Stomach (tissue), 19 donors: ENCODE measurements around the gene NCAPG. TPM values are rescaled to one million over a fixed set of nuclear protein-coding genes. Genes with fewer than 3 reads are reported as not detected.

Experiments used
- DNase-seq, 2 donors: peaks; one replicate each; pipeline versions ENCODE4 v3.0.0 to v3.0.0-alpha.2; 2013 to 2019
- H3K27ac ChIP-seq, 5 donors: fragments of 200-600 bp in 4 of 5; sonication (generic) in 4 of 5; one replicate each; pipeline ENCODE4 v1.5.1; 2013 to 2019; ENCODE audit warnings: mild to moderate bottlenecking in 1 of 5, moderate library complexity in 1 of 5
- H3K27me3 ChIP-seq, 3 donors: fragments of 200-600 bp; sonication (generic); one replicate each; pipeline ENCODE4 v1.5.1; 2017 to 2019; ENCODE audit warnings: mixed run types in 1 of 3
- H3K36me3 ChIP-seq, 4 donors: fragments of 200-600 bp; sonication (generic); 1 replicate in 3 of 4; 2 replicates in 1 of 4; pipeline ENCODE4 v1.5.1; 2016 to 2019
- H3K4me1 ChIP-seq, 4 donors: fragments of 200-600 bp; sonication (generic); one replicate each; pipeline ENCODE4 v1.5.1; 2016 to 2019
- H3K4me3 ChIP-seq, 4 donors: fragments of 200-600 bp; sonication (generic) in 3 of 4; one replicate each; pipeline ENCODE4 v1.5.1; 2016 to 2019; ENCODE audit warnings: mild to moderate bottlenecking in 1 of 4
- H3K9me3 ChIP-seq, 4 donors: fragments of 200-600 bp; sonication (generic); one replicate each; pipeline ENCODE4 v1.5.1; 2016 to 2019
- EP300 ChIP-seq: sonication (generic); formaldehyde crosslinking; IDR thresholded peaks from one replicate; pipeline ENCODE4 v1.6.1; 2017; ENCODE audit warnings: antibody characterized with exemption
- POLR2A ChIP-seq, 4 donors: fragments of 450-650 bp; IDR thresholded peaks; one replicate each; pipeline ENCODE4 v1.6.1; 2016; ENCODE audit warnings: antibody characterized with exemption in 4 of 4, control low read depth in 2 of 4, mild to moderate bottlenecking in 1 of 4, moderate library complexity in 1 of 4
- POLR2AphosphoS5 ChIP-seq, 3 donors: sonication (generic); formaldehyde crosslinking; IDR thresholded peaks; one replicate each; pipeline ENCODE4 v1.6.1; 2016; ENCODE audit warnings: antibody characterized with exemption in 3 of 3
- WGBS, 5 donors: extraction: QIAGEN DNeasy Blood & Tissue Kit in 3 of 5; methylation state at CpG; one replicate each; pipeline versions ENCODE4 v1.1.5 to v1.1.7; 2013 to 2018; 5-methylcytosine and 5-hydroxymethylcytosine counted together
- intact Hi-C: fragments of 100-400 bp; cut with DNase I; formaldehyde crosslinking; loops from one replicate; pipeline ENCODE4 v1.15.1; 2023; ENCODE audit warnings: low total_unique reads
- long read RNA-seq, 10 donors: transcript quantifications; one replicate each; lab custom pipeline, GENCODE V29; 2026
- polyA plus RNA-seq, 3 donors: library from polyadenylated mRNA; stranded (reverse); fragments of 200-250 nt; gene quantifications; one replicate each; pipeline ENCODE4 v1.2.3, GENCODE V29; 2013
- total RNA-seq, 5 donors: library from RNA; depleted of rRNA; stranded (reverse); fragments of >200 nt; gene quantifications; one replicate each; pipeline versions ENCODE4 v1.1.0 to v1.2.3, GENCODE V29; 2014 to 2016
- TF ChIP-seq, protein P1 (sequence below), 7 experiments: fragments of 450-650 bp in 4 of 7; fragments of 200-600 bp in 3 of 7; sonication (generic) in 3 of 7; IDR thresholded peaks; one replicate each; pipeline ENCODE4 v1.5.1; 2016 to 2019; ENCODE audit warnings: antibody characterized with exemption in 7 of 7, control low read depth in 2 of 7, mild to moderate bottlenecking in 1 of 7
- donor health status: healthy with polysubstance abuse.
- donor health status: Bipolar disorder and iron deficiency.
- donor health status: healthy.

NCAPG gene
- total RNA-seq = 10 to 100 TPM in 2 of 5 donors, 1 to 10 TPM in 3; 1.3 to 16.3 (median 6.2) TPM
- 1 to 10 TPM in 2 of 3 donors, under 1 TPM in 1; 0.61 to 5.3 (median 2.5) TPM for polyA plus RNA-seq
- long read RNA-seq, donor 1 = 0 reads
- long read RNA-seq, donor 2, full-length matches to known transcripts = 1 of 1 reads
- long read RNA-seq, donor 2, partial matches to known transcripts = 0 of 1 reads
- long read RNA-seq, donor 2, other reads (novel, unspliced or antisense) = 0 of 1 reads
- long read RNA-seq, donor 3 = 0 reads
- long read RNA-seq, donor 4 = 0 reads
- long read RNA-seq, donor 5, partial matches to known transcripts = 0 of 2 reads
- long read RNA-seq, donor 5, other reads (novel, unspliced or antisense) = 0 of 2 reads
- long read RNA-seq, donor 6 = 0 reads
- long read RNA-seq, donor 7 = 0 reads
- long read RNA-seq, donor 8, full-length matches to known transcripts = 2 of 8 reads
- long read RNA-seq, donor 8, partial matches to known transcripts = 6 of 8 reads
- long read RNA-seq, donor 8, other reads (novel, unspliced or antisense) = 0 of 8 reads
- long read RNA-seq, donor 9, full-length matches to known transcripts = 1 of 1 reads
- long read RNA-seq, donor 9, partial matches to known transcripts = 0 of 1 reads
- long read RNA-seq, donor 9, other reads (novel, unspliced or antisense) = 0 of 1 reads
- long read RNA-seq, donor 10, full-length matches to known transcripts = 1 of 1 reads
- long read RNA-seq, donor 10, partial matches to known transcripts = 0 of 1 reads
- long read RNA-seq, donor 10, other reads (novel, unspliced or antisense) = 0 of 1 reads

DNA sequence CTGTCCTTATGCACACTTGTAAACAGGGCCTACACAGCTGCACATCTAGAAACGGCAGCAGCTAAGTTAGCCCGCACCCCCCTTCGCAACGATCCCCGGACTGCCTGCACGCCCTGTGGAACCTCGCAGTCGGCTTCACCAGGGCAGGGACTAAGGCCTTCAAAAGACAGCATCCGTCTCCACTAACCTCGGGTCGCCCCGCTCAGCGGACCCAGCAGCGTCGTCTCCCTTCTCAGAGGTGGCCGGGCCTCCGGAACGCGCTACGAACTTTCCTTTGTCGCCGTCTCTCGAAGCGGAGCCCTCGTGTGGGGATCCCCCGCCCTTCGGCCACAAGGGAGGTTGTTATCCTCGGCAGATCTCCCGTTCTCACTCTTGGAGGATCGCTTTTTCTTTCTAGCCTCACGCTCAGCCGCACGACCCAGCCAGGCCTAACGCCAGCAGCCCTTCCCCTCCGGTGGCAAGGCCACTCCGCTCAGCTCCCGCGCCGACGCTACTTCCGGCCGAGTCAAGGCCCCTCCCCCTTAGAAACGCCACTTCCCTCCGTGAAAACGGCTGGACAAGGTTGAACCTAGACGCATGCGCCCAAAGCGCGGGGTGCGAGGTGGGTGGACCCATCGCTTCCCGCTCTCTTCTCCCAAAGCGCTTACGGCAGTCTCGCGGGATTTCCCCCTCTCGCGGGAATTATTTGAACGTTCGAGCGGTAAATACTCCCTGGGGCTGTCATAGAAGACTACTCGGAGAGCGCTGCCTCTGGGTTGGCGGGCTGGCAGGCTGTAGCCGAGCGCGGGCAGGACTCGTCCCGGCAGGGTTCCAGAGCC lies at the start of gene NCAPG, which contains the start of gene DCAF16:
Gene NCAPG, plus strand, starts transcription at position 720 of the 818 bp plus-strand sequence. CDS start 99 bp downstream, outside the sequence.
Gene DCAF16, minus strand, starts transcription at position 498 of the 818 bp plus-strand sequence. CDS start 6,616 bp downstream, outside the sequence.
- Histone ChIP-seq H3K36me3 (no peaks in the 10 kb centered on the region), H3K27me3 (no peaks in the 10 kb centered on the region), H3K4me3 (peak within 1 kb of the TSS; percentile 68 to 88 (median 77)), H3K4me1 (peaks cover 34 to 65% (median 45%) of the 10 kb centered on the region in 4 donors), H3K9me3 (no peaks in the 10 kb centered on the region), H3K27ac (peak within 1 kb of the TSS; percentile 93 to 98 (median 96))
- WGBS, 5 donors = 0 to 1% (median 0%) methylated on average over 40 to 69 of the region's 69 CpGs
- TF ChIP-seq EP300 (no peak), POLR2AphosphoS5 (IDR thresholded peaks at IDR 0.05) (peak; percentile 98 to 99 (median 99)), POLR2A (IDR thresholded peaks at IDR 0.05) (peak in 2 of 4 donors; percentile 94)
- TF ChIP-seq, protein P1, sequence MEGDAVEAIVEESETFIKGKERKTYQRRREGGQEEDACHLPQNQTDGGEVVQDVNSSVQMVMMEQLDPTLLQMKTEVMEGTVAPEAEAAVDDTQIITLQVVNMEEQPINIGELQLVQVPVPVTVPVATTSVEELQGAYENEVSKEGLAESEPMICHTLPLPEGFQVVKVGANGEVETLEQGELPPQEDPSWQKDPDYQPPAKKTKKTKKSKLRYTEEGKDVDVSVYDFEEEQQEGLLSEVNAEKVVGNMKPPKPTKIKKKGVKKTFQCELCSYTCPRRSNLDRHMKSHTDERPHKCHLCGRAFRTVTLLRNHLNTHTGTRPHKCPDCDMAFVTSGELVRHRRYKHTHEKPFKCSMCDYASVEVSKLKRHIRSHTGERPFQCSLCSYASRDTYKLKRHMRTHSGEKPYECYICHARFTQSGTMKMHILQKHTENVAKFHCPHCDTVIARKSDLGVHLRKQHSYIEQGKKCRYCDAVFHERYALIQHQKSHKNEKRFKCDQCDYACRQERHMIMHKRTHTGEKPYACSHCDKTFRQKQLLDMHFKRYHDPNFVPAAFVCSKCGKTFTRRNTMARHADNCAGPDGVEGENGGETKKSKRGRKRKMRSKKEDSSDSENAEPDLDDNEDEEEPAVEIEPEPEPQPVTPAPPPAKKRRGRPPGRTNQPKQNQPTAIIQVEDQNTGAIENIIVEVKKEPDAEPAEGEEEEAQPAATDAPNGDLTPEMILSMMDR (IDR thresholded peaks at IDR 0.05) = peak in 1 of 7 experiments; percentile 4
- peak; percentile 100 for DNase-seq
- intact Hi-C loops = no loop called here

- TF ChIP-seq POLR2A (IDR thresholded peaks at IDR 0.05) (no peak), EP300 (no peak), POLR2AphosphoS5 (IDR thresholded peaks at IDR 0.05) (no peak)
- TF ChIP-seq, protein P1 (IDR thresholded peaks at IDR 0.05) = no peak
- WGBS, 5 donors = 59 to 79% (median 70%) methylated on average over 1 of the region's 1 CpG
- intact Hi-C loops = no loop called here
Observed at GRCh38 chr4:17761062-17761461, 49.7 kb upstream of the NCAPG start.

DNA sequence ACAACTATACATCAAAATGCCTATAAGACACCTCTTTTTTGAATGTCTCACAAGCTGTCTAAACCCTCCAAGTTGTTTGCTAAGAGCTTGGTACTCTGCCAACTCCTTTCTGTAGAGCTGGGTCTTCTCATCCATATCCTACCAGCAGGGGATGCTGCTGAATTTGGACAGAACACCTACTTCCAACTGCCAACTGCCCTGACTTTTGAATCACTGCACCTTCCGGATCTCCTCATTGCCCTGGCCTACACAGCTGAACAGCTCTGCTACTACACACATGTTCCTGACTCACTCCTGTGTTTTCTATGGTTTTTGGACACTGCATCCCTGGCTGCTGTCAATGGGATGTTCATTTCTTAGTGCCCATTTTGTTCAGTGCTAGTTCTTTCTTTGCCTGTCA lies 48.1 kb upstream of the NCAPG start:
- intact Hi-C loops = no loop called here
- no peaks in the 10 kb centered on the region for H3K27me3 ChIP-seq
- WGBS, 5 donors = 63 to 82% (median 80%) methylated on average over 1 of the region's 1 CpG
- no peak overlapping the region for H3K4me3 ChIP-seq
- no peak overlapping the region for H3K27ac ChIP-seq
- TF ChIP-seq POLR2A (IDR thresholded peaks at IDR 0.05) (no peak), POLR2AphosphoS5 (IDR thresholded peaks at IDR 0.05) (no peak), EP300 (no peak)
- TF ChIP-seq, protein P1 (IDR thresholded peaks at IDR 0.05) = no peak
- H3K36me3 ChIP-seq = no peaks in the 10 kb centered on the region
- no peak for DNase-seq
- H3K9me3 ChIP-seq = peaks cover 0 to 11% (median 3%) of the 10 kb centered on the region in 4 donors
- H3K4me1 ChIP-seq = no peaks in the 10 kb centered on the region

More at GRCh38 chr4:17761062-17761461, 49.7 kb upstream of the NCAPG start:
- Histone ChIP-seq H3K36me3 (no peaks in the 10 kb centered on the region), H3K4me1 (no peaks in the 10 kb centered on the region), H3K27me3 (no peaks in the 10 kb centered on the region), H3K4me3 (no peak overlapping the region), H3K9me3 (no peaks in the 10 kb centered on the region), H3K27ac (no peak overlapping the region)
- no peak for DNase-seq
